ENCODE results near the gene FOS. TPM values are rescaled to one million over a fixed set of nuclear protein-coding genes. Genes with fewer than 3 reads are reported as not detected.
A peak's percentile ranks its signal among the peaks of the same experiment; 100 is the strongest.

The FOS gene
- total and polyA plus RNA-seq, 2 of the 4 experiments (the other 2 are of a cell fraction) = 53.6 to 171 TPM

GRCh38 chr14:75277008-75277814 lies 1.4 kb upstream of the FOS start (continued):
- TF ChIP-seq RCOR1 (IDR thresholded peaks at IDR 0.05; ENCODE audit: insufficient replicate concordance, low read length) = no peak
- peak; percentile 76 for TF ChIP-seq POLR2A (IDR thresholded peaks at IDR 0.05; ENCODE audit: low read depth, low read length)
- no peak for TF ChIP-seq MAFK (IDR thresholded peaks at IDR 0.05; ENCODE audit: low read depth, low read length)
- TF ChIP-seq SMC3 (IDR thresholded peaks at IDR 0.05; ENCODE audit: low read depth, low read length) = peak; percentile 11; the same call in 1 of the 2 replicates

Data from IMR-90 (cell line).